ENCODE results near the gene GALNT16.

GRCh38 chr14:69289811-69290520, 30.0 kb downstream of the GALNT16 start:
- TF ChIP-seq POLR2A (IDR thresholded peaks at IDR 0.05), result no peak
- no peak for TF ChIP-seq CTCF (IDR thresholded peaks at IDR 0.05)
- peak in 1 of 3 donors; percentile 32 for TF ChIP-seq POLR2AphosphoS5 (IDR thresholded peaks at IDR 0.05)
- TF ChIP-seq EP300 (IDR thresholded peaks at IDR 0.05), result no peak

All from suprapubic skin (tissue), 4 donors.